Pons (tissue), 1 donor: ENCODE measurements around the gene PAN2.
A peak's percentile ranks its signal among the peaks of the same experiment; 100 is the strongest.
"Not testable (repeated sequence)": the region's sequence is repeated elsewhere in the genome, so short reads cannot be mapped to it uniquely, and the experiment has no call there.

Experiments
- DNase-seq: peaks from one replicate; pipeline ENCODE4 v3.0.0-alpha.2; 2016; ENCODE audit warnings: low spot score

Gene PAN2

GRCh38 chr12:56346675-56347074, 12.9 kb upstream of the PAN2 start:
- no peak for DNase-seq

GRCh38 chr12:56342290-56342689, 8.5 kb upstream of the PAN2 start:
- DNase-seq, result not testable (repeated sequence)

- DNase-seq, result no peak
These were observed 7.8 kb upstream of the PAN2 start for GRCh38 chr12:56341616-56342015.

GRCh38 chr12:56339158-56339422, 5.3 kb upstream of the PAN2 start:
- DNase-seq, result no peak

GRCh38 chr12:56338308-56339157, 4.7 kb upstream of the PAN2 start, which contains the start of gene IL23A:
Gene IL23A (plus strand): TSS chr12:56338884. CDS start chr12:56339045, 161 bp downstream.
- no peak for DNase-seq

GRCh38 chr12:56337753-56338251, 4.0 kb upstream of the PAN2 start:
- DNase-seq, result no peak

- DNase-seq, result peak; percentile 60
These were observed 2.8 kb upstream of the PAN2 start for GRCh38 chr12:56336361-56337167.

GRCh38 chr12:56335527-56335926, 1.7 kb upstream of the PAN2 start:
- not testable (repeated sequence) for DNase-seq

GRCh38 chr12:56334490-56334793, 642 bp upstream of the PAN2 start:
- DNase-seq, result no peak

GRCh38 chr12:56333197-56333678, 562 bp downstream of the PAN2 start:
- no peak for DNase-seq

GRCh38 chr12:56332512-56333196, 1.1 kb downstream of the PAN2 start:
- no peak for DNase-seq

- no peak for DNase-seq
These were observed 2.8 kb downstream of the PAN2 start for GRCh38 chr12:56330936-56331490.

GRCh38 chr12:56326533-56326932, 7.3 kb downstream of the PAN2 start:
- DNase-seq, result no peak

- no peak for DNase-seq
These were observed 7.7 kb downstream of the PAN2 start for GRCh38 chr12:56326126-56326525.

GRCh38 chr12:56324206-56324605, 9.6 kb downstream of the PAN2 start:
- no peak for DNase-seq

GRCh38 chr12:56321610-56322009, 12.2 kb downstream of the PAN2 start:
- DNase-seq, result not testable (repeated sequence)

- DNase-seq, result no peak
These were observed 12.8 kb downstream of the PAN2 start for GRCh38 chr12:56321027-56321426.

- no peak for DNase-seq
These were observed 16.1 kb downstream of the PAN2 start for GRCh38 chr12:56317675-56318074.

- DNase-seq, result peak; percentile 97
These were observed 18.0 kb downstream of the PAN2 start, which contains the start of gene CNPY2 for GRCh38 chr12:56315622-56316473. Gene CNPY2 (minus strand): TSS chr12:56315988. CDS start chr12:56315217, 771 bp downstream.

GRCh38 chr12:56315249-56315621, 18.6 kb downstream of the PAN2 start:
- peak; percentile 87 for DNase-seq

GRCh38 chr12:56311003-56311402, 22.8 kb downstream of the PAN2 start:
- DNase-seq, result no peak
